ENCODE measurements around the gene TRIM8.

Gene TRIM8

DNA sequence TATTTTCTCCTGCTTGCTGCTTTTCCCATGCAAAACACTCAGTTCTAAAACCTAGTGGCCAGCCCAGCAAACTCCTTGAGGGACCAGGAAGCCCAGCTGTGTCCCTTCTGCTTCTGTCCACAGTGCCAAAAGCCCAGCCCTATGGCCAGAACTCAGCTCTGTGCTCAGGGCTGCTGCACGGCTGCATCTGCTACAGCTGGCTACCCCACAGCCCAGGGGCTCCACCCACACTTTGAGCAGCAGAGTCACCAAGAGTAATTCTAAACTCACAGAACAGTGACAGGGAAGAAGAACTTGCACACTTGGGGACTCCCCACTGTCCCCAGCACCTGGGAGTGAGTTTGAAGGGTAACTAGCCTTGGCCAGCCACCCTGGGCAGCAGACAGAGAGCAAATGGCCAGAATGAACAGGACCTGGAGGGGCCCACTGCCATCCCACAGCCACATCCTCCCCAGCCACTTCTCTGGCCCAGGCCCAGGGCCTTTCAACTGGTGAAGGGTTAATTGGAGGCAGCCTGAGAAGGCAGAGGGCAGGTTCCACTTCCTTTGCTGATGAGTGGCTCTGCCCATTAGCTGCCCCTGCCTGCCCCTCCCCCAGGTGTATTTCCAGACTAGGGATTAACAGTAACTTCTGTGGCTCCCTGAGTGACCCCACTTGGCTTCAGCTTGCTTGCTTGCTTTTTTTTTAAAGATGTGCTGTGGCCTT is 28.1 kb upstream of the TRIM8 start:
- peak; percentile 59 for DNase-seq

DNA sequence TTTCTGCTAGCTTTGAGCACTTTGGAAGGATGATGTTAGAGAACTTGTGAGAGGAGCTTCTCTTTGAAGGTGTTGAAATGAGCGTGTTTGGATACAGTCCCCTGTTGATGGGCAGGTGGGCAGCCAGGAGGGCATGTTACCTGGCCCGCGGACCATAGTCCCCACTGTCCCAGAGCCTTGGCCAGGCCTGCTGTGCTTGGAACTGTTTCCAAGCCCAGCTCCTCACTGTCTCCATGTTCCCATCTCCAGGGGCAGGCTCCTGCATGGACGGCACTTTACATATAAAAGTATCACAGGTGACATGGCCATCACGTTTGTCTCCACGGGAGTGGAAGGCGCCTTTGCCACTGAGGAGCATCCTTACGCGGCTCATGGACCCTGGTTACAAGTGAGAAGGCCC is 27.2 kb upstream of the TRIM8 start:
- no peak for DNase-seq

DNA sequence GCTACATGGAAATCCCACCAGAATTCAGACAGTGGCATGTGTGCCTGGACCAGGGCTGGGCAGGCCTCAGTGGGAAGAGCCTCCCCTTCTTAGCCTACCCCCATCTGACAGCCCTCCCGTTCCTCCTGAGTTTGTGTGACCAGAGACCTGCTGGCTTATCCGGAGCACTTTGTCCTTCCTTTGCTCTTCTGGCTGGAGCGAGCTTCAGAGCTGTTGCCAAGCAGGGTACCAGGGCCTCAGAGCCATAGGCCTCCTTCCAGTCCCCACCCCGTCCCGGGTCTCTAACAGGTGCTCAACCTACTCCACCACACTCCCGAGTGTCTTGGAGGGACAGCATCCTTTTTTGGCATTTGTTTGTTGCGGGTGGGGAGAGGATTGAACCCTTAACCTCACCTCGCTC is 26.5 kb upstream of the TRIM8 start:
- no peak for DNase-seq

GRCh38 chr10:102619281-102619981 is 24.8 kb upstream of the TRIM8 start:
- no peak for DNase-seq

DNA sequence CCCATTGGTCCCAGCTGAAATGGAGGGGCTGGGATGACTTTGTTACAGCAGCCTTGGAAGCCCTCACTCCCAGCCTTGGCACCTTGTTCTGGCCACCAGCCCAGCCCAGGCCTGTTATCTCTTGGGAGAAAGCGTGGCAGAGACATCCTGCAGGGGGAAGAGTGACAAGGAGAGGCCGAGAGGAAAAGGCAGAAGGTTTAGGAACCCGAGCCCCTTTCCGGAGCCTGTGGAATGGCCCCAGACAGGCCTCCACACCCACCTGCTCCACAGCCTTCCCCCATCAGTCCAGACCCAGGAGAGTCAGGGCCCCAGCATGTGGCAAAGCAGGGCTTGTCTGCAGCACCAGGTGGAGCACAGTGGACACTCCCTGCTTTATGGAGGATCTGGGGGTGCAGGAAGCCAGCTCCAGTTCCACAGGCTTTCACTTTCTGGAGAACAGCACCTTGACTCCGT is 24.1 kb upstream of the TRIM8 start:
- DNase-seq, result no peak

GRCh38 chr10:102620591-102621442 is 23.5 kb upstream of the TRIM8 start:
- DNase-seq, result no peak

DNA sequence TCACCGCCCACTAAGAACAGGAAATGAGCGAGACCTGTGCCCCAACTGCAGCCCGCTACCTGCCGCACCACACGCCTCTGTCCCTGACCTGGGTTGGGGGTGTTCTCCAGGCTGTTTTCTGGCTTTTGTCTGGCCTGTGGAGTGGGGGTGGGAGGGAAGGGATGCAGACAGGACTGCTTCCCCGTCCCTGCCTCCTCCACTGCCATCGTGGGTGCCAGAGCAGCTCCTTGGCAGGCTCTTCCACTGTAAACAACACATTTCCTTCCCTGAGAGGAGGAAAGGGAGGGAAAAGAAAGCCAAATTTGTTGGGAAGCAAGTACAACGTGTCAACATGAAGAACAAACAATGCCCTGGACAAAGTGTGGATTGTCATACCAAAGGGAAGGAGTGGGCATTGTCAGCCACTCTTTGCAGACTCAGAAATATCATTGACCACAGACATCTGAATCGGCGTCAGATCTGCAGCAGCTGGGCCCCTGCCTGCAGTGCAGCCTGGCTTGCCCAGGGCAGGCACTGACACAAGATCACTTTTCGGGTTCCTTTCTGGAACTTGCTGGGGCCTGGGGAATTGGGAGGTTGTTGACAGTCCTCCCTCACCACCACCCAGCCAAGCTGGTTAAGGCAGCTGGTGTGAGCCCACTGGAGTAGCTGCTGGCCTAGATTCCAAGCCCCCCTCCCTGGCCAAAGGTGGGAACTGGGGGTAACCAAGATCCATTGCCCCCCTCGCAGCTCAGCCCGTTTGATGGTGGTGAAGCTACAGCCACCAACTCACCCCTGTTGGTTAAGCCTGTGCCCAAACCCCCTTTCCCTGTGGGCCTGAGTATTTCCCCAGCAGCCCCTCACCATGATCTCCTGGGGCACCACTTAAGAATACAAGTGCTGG is 22.6 kb upstream of the TRIM8 start:
- no peak for DNase-seq

DNA sequence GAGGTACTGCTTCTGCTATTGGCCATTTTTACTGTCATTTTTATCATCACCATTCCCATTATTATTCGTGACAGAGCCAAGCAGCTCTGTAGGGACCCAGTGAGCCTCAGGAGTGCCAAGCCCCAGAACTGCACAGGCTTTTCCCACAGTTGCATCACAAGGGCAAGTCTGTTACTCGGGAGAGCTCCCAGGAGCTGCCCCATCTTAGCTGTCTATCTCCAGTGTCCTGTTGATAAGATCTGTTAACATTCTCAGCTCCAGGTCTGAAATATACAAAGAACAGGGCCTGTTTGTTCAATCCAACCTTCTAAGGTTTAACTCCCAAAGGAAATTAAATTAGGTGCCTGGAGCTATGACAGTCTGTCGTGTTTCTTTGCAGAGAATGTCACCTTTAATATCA is 20.2 kb upstream of the TRIM8 start:
- no peak for DNase-seq

- peak; percentile 5 for DNase-seq
These were observed 19.3 kb upstream of the TRIM8 start for GRCh38 chr10:102624751-102625645.

DNA sequence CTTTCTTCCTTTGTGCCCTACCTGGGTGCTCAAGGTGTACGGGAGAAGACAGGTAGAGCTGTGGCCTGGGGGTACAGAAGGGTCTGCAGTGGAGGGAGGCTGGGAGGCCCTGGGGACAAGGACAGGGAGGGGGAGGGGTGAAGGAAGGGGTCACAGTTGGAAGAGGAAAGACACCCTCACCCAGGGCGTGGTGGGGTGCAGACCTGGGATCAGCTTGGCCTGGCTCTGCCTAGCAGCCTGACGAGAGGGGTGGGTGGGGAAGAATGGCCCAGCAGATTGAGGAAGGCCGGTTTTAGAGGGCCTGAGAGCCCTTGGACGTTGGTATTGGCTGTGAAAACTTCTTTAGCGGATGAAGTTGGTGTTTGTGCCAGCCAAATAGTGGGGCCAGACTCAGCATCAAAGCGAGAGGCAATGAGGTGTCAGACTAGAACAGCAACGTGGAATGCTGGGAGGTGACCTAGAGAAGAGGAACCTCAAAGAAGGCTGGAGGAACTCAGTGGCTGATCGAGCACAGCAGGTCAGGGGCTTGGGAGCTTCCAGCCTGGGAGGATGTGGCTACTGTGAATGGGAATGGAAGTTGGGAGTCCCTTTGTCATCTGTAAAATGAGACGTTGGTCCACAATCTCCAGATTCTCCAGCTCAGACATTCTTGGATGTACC is 18.1 kb upstream of the TRIM8 start:
- DNase-seq, result no peak

DNA sequence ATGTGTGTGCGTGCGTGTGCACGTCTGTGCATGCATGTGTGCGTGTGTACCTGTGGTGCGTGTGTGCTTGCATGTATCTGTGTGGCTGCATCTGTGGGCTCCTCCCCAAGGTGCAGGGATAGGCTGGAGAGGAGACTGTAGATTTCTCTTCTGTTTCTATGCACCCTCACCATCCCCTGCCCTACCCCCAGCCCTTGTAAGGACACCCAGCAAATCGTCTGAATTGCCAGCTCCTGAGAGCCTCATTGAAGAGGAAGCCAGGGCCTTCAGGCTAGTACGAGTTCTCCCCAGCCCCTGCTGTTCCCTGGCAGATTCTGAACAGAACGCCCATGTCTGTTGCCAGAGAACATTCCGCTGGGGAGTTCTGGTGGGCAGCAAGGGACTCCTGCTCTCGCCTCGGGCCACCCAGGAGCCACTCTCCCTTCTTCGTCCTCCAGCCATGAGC is 17.0 kb upstream of the TRIM8 start:
- no peak for DNase-seq

DNA sequence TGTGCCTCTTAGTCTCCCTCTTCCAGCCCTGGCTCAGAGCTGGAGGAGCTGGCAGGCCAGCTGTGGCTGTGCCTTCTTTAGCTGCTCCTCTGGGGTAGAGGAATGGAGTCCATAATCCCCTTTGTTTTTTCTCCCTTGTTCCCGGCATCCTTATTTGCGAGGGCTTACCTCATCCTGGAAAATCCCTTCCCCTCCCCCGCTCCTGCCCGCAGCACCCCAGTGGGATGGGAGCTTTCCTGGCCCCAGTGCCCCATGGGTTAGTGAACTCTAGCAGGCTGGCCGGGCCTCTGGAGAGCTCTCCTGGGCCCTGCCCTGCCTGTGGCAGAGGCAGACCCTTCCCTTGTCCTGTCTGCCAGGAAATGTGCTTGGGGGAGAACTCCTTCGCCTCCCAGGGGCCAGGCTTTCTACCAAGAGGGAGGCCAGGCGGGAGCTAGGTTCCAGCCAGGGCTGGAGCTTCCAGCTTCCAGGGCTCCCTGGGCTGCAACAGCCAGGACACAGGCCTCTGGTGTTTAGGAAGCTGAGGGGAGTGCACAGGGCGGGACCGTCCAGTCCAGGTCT is 16.5 kb upstream of the TRIM8 start:
- DNase-seq, result no peak

GRCh38 chr10:102628451-102628911 is 15.8 kb upstream of the TRIM8 start:
- DNase-seq, result no peak

DNA sequence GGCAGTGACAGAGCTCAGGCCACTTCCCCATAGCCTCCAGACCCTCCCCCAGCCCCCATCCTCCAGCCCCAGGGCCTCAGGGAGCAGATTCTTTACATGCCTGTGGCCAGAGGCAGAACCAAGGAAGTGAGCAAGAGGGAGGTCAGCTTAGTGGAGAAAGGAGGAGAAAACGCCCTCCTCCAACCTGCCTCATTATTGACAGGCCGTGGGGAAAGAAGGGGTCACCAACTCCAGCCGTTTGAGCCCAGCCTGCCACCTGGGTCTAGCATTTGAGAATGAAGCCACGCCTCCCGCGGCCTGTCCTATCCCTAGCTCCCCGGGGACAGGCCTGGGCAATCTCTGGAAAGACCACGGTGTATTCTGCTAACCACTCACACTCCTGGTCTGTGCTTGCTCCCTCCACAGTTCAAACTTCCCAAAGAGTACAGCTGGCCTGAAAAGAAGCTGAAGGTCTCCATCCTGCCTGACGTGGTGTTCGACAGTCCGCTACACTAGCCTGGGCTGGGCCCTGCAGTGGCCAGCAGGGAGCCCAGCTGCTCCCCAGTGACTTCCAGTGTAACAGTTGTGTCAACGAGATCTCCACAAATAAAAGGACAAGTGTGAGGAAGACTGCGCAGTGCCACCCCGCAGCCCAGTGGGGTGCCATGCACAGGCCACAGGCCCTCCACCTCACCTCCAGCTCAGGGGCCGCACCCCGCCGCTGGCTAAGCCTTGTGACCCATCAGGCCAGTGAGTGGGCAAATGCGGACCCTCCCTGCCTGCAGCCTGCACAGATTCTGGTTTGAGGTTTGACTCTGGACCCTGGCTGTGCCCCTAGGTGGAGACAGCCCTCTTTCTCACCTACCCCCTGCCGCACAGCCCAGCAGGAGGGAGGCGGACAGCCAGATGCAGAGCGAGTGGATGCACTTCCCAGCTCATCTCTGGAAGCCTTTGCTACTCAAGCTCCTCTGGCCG is 14.3 kb upstream of the TRIM8 start:
- peak; percentile 76 for DNase-seq

DNA sequence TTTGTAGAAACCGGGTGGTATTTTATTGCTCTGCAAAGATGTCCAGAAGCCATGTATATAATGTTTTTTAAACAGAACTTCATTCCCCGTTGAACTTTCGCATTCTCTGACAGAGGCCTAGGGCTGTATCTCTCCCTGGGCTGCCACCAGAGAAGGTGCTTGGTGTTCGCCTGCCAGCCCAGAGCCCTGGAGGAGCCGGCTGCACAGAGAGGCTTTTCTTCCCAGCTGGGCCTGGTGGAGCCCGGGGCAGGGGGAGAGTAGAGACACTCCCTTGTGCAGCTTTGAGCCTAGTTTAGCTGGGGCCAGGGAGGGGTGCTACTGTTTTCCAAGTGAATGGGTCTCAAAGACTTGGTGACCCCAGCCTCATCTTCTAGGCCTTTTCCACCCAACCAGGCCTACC is 13.6 kb upstream of the TRIM8 start:
- no peak for DNase-seq

- no peak for DNase-seq
These were observed 12.5 kb upstream of the TRIM8 start for GRCh38 chr10:102631525-102632393.

DNA sequence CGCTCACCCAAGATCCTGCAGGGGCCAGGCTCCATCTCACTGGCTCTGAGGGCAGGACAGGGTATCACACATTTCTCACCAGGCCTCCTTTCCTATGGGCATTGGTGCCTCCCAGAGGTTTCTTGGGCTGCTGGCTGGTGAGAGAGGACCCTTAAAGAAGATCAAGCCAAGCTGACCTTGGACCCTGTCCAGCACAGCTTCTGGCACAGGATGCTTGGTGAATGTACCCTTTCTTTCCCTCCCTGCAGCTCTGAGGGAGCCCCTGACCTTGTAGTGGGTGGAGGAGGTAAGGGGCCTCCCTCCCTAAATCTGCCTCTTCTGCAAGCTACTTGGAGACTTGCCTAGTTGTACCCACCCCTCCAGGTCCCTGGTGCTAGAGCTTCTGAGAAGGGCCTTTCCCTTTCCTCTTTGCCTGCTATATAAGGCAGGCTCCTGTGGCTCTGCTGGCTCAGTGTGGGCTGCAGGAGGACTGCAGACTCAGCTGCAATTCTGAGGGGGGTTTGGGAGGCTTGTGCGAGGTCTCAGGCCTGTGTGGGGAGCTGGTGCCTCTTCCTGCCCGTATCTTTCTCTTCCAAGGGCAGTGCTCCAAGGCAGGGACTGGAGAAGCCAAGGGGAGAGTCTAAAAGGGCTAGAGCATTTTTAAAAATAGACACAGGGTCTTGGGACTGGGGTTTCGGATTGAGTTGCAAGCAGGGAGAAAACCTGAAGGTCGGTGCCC is 11.7 kb upstream of the TRIM8 start:
- DNase-seq, result peak; percentile 49

GRCh38 chr10:102633287-102633686 is 11.0 kb upstream of the TRIM8 start:
- peak; percentile 92 for DNase-seq

Data from MV-4-11 (cell line).